Urothelium cell line (cell line): Measurements from ENCODE around the gene MGAT3.
A peak's percentile ranks its signal among the peaks of the same experiment; 100 is the strongest.

Source experiments
- DNase-seq: peaks from one replicate; pipeline ENCODE4 v3.0.0; 2011; ENCODE audit warnings: low spot score, mixed read lengths
- FAIRE-seq: peaks from 2 replicates; lab custom pipeline; 2011; peaks lifted over from hg19 to GRCh38; lab: Jason Lieb, UNC

Gene MGAT3

GRCh38 chr22:39428597-39429071, 28.2 kb upstream of the MGAT3 start:
- no peak for FAIRE-seq
- no peak for DNase-seq

GRCh38 chr22:39429186-39429585, 27.6 kb upstream of the MGAT3 start:
- DNase-seq (no peak), FAIRE-seq (no peak)

- DNase-seq: no peak
- no peak for FAIRE-seq
Measured at GRCh38 chr22:39429916-39430575, 26.8 kb upstream of the MGAT3 start.

- peak; percentile 50 for FAIRE-seq
- no peak for DNase-seq
Measured at GRCh38 chr22:39430576-39431150, 26.1 kb upstream of the MGAT3 start.

DNA sequence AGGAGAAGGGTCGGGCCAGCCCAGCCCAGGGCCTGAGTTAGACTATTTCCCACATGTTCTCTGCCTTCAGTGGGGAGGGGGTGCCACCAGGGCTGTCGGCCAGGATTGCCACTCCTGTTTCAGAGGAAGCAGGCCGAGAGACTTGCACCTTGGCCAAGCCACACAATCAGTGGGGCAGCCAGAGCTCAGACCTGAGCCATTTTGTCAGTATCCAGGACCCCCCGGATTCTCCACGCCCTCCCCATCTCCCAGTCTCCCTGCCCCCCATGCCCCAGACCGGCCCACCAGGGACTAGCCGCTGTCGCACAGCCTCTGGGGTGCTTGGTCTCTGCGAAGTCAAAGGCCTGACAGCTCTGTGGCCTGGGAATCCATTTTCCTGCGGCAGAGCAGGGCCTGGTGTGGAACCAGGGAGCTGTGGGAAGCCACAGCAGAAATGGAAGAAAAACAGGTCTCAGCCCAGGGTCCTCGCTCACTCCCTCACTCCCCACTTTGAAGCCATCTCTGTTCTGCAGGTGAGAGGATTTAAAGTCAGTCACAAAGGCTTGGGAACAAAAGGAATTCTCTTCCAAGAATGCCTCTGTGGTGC, 25.5 kb upstream of the MGAT3 start:
- FAIRE-seq: no peak
- DNase-seq: no peak

- no peak for DNase-seq
Measured at GRCh38 chr22:39431821-39432251, 25.0 kb upstream of the MGAT3 start.

DNA sequence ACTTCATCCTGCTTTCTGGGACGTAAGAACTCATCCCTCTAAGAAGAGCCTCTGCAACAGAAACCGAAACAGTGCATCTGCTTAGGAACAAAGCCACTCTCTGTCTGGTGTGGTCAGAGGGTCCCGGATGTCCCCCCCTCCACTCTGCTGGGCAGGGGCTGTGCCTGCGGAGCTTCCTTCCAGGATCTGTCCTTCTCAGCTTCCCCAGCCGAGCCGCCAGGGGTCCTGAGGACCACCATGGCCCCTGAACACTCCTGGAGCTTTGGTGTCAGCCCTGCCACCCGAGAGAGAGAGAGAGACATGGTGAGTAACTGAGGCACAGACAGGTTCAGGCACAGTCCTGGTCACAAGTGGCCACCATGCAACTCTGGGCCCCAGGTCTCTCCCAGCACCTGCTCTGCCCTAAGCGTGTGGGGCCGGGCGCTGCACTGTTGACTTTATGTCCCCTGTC, 24.4 kb upstream of the MGAT3 start:
- DNase-seq: no peak
- FAIRE-seq: no peak

More at GRCh38 chr22:39431821-39432251, 25.0 kb upstream of the MGAT3 start:
- FAIRE-seq: no peak

- no peak for DNase-seq
- FAIRE-seq: peak; percentile 48
Measured at GRCh38 chr22:39433476-39434242, 23.2 kb upstream of the MGAT3 start.

- no peak for DNase-seq
- FAIRE-seq: no peak
Measured at GRCh38 chr22:39434243-39434653, 22.6 kb upstream of the MGAT3 start.

DNA sequence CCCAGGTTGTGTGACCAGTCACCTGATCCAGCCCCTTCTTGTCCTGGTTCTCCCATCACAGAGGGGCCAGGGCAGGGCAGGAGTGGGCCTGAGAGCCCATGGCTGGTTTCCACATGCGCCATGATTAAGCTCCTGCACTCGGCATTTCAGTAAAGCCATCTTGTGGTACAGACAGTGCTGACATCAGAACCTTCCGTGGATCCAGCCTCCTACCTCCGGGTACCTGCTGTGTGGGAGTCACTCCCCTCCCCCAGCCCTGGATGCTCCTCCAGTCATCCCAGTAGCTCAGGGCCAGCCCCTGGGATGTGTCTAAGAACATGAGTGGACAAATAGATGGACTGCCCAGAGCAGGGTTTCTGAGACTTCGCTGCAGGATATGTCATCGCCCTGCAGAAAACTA, 22.1 kb upstream of the MGAT3 start:
- DNase-seq (no peak), FAIRE-seq (no peak)

DNA sequence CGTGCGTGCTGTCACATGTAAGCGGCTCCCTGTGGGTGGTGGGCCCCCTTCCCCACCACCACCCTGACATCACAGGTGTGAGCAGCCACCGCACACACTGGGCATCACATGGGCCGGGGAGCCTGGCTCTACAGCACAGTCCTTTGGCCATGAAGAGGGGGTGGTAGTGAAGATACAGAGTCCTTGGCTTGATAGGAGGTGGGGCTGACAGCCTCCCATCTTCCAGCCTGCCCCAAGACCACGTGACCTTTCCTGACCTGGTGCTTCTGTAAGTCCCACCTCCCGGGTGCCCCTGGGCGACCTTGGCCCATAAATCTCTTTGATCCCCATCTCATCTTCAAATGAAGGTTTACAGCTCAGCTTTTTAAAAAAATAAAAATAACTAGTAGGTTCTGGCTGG, 21.2 kb upstream of the MGAT3 start:
- no peak for FAIRE-seq
- DNase-seq: no peak

- FAIRE-seq: peak; percentile 83
- DNase-seq: no peak
Measured at GRCh38 chr22:39437791-39438704, 18.8 kb upstream of the MGAT3 start.

GRCh38 chr22:39439170-39439569, 17.6 kb upstream of the MGAT3 start:
- FAIRE-seq: peak; percentile 37
- DNase-seq: peak; percentile 47

DNA sequence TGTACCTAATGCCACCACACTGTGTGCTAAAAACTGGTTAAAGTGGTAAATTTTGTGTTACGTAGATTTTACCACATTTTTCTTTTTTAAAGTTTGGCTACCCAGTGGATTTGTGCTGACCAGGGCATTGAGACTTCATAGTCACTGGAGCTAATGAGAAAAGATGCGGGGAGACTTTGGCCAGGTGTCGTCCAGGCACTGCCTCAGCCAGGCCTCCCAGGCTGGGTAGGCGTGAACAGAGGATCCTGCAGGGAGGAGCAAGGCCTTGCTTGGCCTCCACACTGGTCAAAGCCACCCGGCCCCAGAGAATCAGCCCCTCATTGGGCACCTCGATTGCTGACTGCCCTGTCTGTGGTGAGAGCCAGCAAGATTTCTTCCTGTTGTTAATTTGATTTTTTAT, 13.4 kb upstream of the MGAT3 start:
- FAIRE-seq: no peak
- no peak for DNase-seq

DNA sequence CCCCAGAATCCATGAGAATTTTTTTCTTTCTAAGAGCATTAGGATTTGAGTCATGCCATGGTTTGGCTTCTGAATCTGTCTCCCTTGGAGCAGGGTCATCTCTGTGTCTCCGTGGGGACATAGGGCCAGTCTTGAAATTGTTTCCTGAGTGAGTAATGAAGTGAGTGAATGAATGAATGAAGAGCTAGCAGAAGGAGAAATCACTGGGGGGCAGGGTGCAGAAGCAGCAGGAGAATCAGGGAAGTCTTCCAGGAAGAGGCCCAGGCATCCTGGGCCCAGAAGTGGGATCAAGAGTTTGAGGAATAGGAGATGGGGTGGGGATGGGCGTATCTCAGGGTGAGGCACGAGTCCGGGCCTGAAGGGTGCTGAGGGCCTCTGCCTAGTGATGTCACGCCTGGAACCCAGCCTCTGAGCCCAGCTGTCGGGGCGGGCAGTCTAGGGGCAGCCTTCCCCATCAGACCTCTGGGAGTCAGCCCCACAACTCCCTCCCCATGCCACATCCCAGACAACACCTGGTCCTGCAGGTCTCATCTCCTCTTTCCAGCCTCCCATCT, 12.5 kb upstream of the MGAT3 start:
- FAIRE-seq: no peak
- DNase-seq: no peak

GRCh38 chr22:39444937-39445465, 11.8 kb upstream of the MGAT3 start:
- FAIRE-seq (peak; percentile 35), DNase-seq (no peak)

DNA sequence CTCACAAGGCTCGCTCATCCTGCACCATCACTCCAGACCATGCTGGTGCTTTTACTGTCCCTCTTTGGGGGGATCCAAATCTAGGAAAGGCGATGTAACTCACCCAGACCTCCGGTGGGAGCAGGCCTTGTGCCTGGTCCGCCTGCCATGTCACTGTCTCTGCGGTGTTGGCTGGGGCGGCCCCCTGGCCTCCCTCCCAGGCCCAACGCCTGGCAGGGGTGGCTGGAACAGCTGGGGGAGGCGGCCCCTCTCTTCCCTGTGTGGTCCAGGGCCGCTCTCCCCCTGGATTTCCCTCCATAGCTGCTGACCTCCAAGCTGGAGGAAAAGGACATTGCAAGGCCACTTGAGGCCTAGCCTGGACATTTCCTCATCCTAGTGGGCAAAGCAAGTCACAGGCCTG, 11.1 kb upstream of the MGAT3 start:
- FAIRE-seq: peak; percentile 9
- no peak for DNase-seq

DNA sequence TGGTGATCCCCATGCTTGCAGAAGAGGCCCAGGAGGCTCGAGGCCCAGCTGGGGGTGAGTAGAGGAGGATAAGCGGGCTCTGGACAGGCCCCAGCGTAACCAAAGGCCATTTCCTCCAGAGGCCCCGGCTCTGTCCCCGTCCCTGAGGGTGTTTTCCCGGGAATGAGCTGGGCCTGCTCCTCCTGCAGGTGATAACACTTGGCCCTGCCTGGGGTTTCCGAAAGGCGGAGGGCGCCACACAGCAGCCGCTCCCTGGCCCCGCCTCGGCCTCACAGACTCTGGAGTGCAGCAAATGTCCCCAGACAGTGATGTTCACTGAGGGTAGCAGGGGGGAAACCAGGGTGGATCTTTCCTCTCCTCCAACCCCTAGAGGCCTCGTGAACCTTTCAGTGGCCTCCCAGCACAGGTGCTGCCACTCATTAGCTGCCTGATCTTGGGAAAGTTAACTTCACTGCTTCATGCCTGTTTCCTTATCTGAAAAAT, 10.5 kb upstream of the MGAT3 start:
- FAIRE-seq (no peak), DNase-seq (no peak)

DNA sequence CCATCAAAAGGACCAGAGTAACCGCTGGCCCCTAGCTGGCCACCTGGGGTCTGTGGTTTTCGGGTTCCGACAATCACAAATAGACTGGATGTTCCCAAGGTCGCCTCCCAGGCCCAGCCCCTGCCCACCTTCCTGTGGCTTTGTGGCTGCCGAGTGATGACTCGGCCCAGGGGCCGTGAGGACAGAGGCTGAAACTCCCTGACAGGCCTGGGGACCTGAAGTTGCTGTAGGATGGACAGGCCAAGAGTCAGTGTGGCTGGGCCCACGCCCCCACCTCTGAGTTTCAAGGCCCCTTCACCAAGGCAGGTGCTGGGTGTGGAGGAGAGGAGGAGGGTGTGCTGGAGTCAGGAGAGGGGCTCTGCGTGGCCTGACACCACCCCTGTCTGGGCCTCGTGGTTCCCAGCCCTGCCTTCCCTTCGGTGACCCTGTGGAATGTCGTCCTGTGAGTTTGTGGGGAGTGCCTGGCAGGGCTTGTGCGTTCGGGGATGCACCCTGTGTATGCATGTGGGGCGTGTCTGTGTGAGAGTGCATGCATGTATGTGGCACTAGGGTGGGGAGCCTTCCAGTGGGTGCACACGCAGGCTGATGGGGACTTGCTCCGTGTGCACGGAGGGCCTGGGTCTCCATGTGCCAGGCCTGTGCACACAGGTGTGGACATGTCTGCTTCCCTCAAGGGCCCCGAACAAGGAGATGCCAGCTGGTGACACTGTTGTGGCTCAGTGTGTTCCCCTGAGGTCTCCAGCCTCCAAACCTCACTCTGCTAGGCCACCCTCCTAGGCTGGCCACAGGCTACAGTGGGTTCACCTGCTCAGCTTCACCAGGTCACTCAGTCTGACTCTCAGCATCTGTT, 8.4 kb upstream of the MGAT3 start:
- DNase-seq (no peak), FAIRE-seq (peak; percentile 66)
